PC-9 (cell line): Measurements from ENCODE around the gene MFAP2. TPM values are rescaled to one million over a fixed set of nuclear protein-coding genes. Genes with fewer than 3 reads are reported as not detected.
"Not testable (repeated sequence)": the region's sequence is repeated elsewhere in the genome, so short reads cannot be mapped to it uniquely, and the experiment has no call there.

Source experiments
- BruUV-seq: library from RNA; stranded (reverse); fragments of 400-500 nt; replicated peaks from 2 replicates; lab custom pipeline; 2021; lab: Mats Ljungman, UMichigan
- CTCF ChIA-PET: fragments of 300-600 bp; sonication (Branson Sonifier 250); formaldehyde crosslinking; loops from one replicate; lab custom pipeline; 2022; ENCODE audit warnings: antibody characterized with exemption; lab: Charles Lee
- POLR2A ChIA-PET: fragments of 300-600 bp; sonication (Branson Sonifier 250); formaldehyde crosslinking; loops from one replicate; lab custom pipeline; 2022; ENCODE audit warnings: antibody characterized with exemption; ENCODE audit not compliant: unreplicated experiment; lab: Charles Lee
- DNase-seq, 2 experiments: peaks; one replicate each; pipeline versions ENCODE4 v3.0.0 to v3.0.0-alpha.2; 2015 to 2022; ENCODE audit warnings: mixed read lengths in 1 of 2
- H2AFZ ChIP-seq: fragments of 200-600 bp; sonication (generic); 2 replicates; pipeline ENCODE4 v1.8.1; 2017; ENCODE audit warnings: antibody characterized with exemption
- H3F3A ChIP-seq: fragments of 200-600 bp; sonication (generic); 2 replicates; pipeline ENCODE4 v1.8.1; 2017; ENCODE audit warnings: antibody characterized with exemption, mild to moderate bottlenecking, low read depth; ENCODE audit not compliant: insufficient read depth
- H3K27ac ChIP-seq: fragments of 200-600 bp; sonication (generic); 2 replicates; pipeline ENCODE4 v1.6.1; 2016; ENCODE audit warnings: mixed run types
- H3K27me3 ChIP-seq: fragments of 200-600 bp; sonication (generic); 2 replicates; pipeline ENCODE4 v1.6.1; 2016; ENCODE audit warnings: low read depth, mixed run types; ENCODE audit not compliant: insufficient read depth
- H3K36me3 ChIP-seq: fragments of 200-600 bp; sonication (generic); 2 replicates; pipeline ENCODE4 v1.6.1; 2016; ENCODE audit warnings: low read depth, mixed run types
- H3K4me1 ChIP-seq: fragments of 200-600 bp; sonication (generic); replicated peaks from 2 replicates; pipeline ENCODE4 v1.6.1; 2016; ENCODE audit warnings: mixed run types; ENCODE audit not compliant: insufficient read depth
- H3K4me2 ChIP-seq: fragments of 200-600 bp; sonication (generic); 2 replicates; pipeline ENCODE4 v1.6.1; 2017; ENCODE audit warnings: mixed run types
- H3K4me3 ChIP-seq: fragments of 200-600 bp; sonication (generic); 2 replicates; pipeline ENCODE4 v1.6.1; 2016; ENCODE audit warnings: mixed run types
- H3K79me2 ChIP-seq: fragments of 200-600 bp; sonication (generic); 2 replicates; pipeline ENCODE4 v1.6.1; 2017; ENCODE audit warnings: low read depth, mixed run types
- H3K9me2 ChIP-seq: fragments of 200-600 bp; sonication (generic); 2 replicates; pipeline ENCODE4 v1.8.1; 2017; ENCODE audit warnings: mild to moderate bottlenecking; ENCODE audit not compliant: insufficient read depth
- H3K9me3 ChIP-seq: fragments of 200-600 bp; sonication (generic); 2 replicates; pipeline ENCODE4 v1.8.1; 2016; ENCODE audit warnings: low read depth; ENCODE audit not compliant: insufficient read depth
- H4K20me1 ChIP-seq: fragments of 200-600 bp; sonication (generic); 2 replicates; pipeline ENCODE4 v1.8.1; 2017; ENCODE audit not compliant: insufficient read depth
- CTCF ChIP-seq: fragments of 200-600 bp; sonication (generic); conservative IDR thresholded peaks from 2 replicates; pipeline ENCODE4 v1.6.1; 2017; ENCODE audit warnings: mixed run types, antibody characterized with exemption, mild to moderate bottlenecking, moderate library complexity
- EZH2 ChIP-seq: fragments of 200-600 bp; sonication (generic); IDR thresholded peaks from 2 replicates; pipeline ENCODE4 v1.8.0; 2017; ENCODE audit warnings: antibody characterized with exemption, low read depth
- intact Hi-C: fragments of 100-400 bp; cut with micrococcal nuclease; formaldehyde crosslinking; loops from one replicate; pipeline ENCODE4 v1.10.0; 2022; ENCODE audit not compliant: unreplicated experiment
- total RNA-seq: library from RNA; stranded (reverse); gene quantifications from 2 replicates; pipeline ENCODE4 v1.2.3, GENCODE V29; 2021

Gene MFAP2
- total RNA-seq, 1 experiment from 2014 or later, result 6.3 TPM

DNA sequence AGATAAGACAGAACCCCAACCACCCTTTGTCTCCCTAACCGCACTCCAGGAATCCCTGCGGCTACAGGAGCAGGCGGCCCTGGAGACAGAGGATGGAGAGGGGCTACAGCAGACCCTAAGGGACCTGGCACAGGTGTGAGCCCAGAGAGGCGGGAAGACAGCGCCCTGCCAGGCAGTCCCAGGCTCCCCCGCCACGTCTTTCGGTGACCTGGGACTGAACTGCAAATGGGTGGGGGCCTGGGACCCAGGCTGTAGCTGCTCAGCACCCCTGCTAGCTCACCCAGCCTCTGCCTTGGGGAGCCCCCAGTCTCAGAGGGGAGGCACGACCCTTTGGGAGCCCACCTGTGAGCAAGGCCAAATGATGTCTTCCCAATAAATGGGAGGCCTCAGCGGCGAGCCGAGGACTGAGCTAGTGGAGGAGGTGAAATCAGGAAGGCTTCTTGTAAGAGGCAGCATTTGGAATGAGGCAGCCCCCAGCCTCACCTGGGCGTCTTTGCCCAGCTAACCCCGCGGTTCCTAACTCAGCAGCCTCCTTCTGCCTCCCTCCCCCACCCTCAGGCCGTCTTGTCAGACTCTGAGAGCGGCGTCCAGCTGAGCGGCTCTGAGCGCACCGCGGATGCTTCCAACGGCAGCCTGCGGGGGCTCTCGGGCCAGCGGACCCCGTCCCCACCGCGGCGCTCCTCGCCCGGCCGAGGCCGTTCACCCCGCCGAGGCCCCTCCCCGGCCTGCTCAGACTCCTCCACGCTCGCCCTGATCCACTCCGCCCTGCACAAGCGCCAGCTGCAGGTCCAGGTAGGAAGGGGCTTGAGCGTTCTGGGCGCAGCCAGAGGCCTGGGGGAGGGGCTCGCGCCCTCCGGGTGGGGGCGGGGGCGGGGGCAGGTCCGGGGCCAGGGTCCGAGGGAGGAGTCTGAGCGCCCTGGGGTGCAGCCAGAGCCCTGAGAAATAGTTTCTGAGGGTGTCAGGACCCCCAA, 41.8 kb downstream of the MFAP2 start:
- intact Hi-C loops, result no loop called here
- ChIA-PET CTCF (no interaction called here), POLR2A (no interaction called here)
- BruUV-seq, result no TSS peak
- no peak overlapping the region for H3K27ac ChIP-seq
- no peak overlapping the region for H3K4me3 ChIP-seq
- H3K9me3 ChIP-seq, result no peaks in the 10 kb centered on the region
- H3K9me2 ChIP-seq, result no peaks in the 10 kb centered on the region
- H3F3A ChIP-seq, result no peaks in the 10 kb centered on the region
- no peak for DNase-seq
- H2AFZ ChIP-seq, result no peak overlapping the region
- H3K4me2 ChIP-seq, result no peak overlapping the region
- H3K79me2 ChIP-seq, result no peaks in the 10 kb centered on the region
- no peaks in the 10 kb centered on the region for H3K4me1 ChIP-seq
- TF ChIP-seq CTCF (no peak), EZH2 (no peak)
- no peaks in the 10 kb centered on the region for H3K36me3 ChIP-seq
- H3K27me3 ChIP-seq, result no peaks in the 10 kb centered on the region
- H4K20me1 ChIP-seq, result no peaks in the 10 kb centered on the region

DNA sequence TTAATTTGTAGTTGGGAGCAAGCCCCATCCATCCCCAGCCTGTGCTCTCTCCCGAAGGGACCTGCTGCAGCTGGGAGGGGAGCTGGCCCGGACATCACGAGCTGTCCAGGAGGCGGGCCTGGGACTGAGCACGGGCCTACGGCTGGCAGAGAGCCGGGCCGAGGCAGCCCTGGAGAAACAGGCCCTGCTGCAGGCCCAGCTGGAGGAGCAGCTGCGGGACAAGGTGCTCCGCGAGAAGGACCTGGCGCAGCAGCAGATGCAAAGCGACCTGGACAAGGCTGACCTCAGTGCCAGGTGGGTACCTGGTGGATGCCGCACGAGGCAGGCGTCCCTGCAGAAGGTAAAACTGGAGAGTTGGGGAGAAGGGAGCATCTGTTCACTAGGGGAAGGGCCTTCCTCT, 43.8 kb downstream of the MFAP2 start:
- H3K4me3 ChIP-seq, BruUV-seq, H3K9me3 ChIP-seq, DNase-seq, H3K27ac ChIP-seq, H3K4me1 ChIP-seq, H3K36me3 ChIP-seq, H3K79me2 ChIP-seq, H3K9me2 ChIP-seq, H3K27me3 ChIP-seq, CTCF ChIA-PET, H2AFZ ChIP-seq, H3F3A ChIP-seq, intact Hi-C loops, H3K4me2 ChIP-seq, H4K20me1 ChIP-seq, POLR2A ChIA-PET: not testable (repeated sequence)

GRCh38 chr1:16933945-16934344, 46.5 kb downstream of the MFAP2 start:
- DNase-seq, H3K4me3 ChIP-seq, H3K36me3 ChIP-seq, H3K4me1 ChIP-seq, H4K20me1 ChIP-seq, H3K9me2 ChIP-seq, H2AFZ ChIP-seq, H3K27me3 ChIP-seq, H3K9me3 ChIP-seq, H3K27ac ChIP-seq, intact Hi-C loops, H3K79me2 ChIP-seq, H3K4me2 ChIP-seq, CTCF ChIA-PET, H3F3A ChIP-seq, BruUV-seq: not testable (repeated sequence)
- POLR2A ChIA-PET, result interaction anchor here (0.6 kb wide), 1 partner anchor 21 kb away, joined by 3 read pairs; no protein-coding TSS in a partner anchor

DNA sequence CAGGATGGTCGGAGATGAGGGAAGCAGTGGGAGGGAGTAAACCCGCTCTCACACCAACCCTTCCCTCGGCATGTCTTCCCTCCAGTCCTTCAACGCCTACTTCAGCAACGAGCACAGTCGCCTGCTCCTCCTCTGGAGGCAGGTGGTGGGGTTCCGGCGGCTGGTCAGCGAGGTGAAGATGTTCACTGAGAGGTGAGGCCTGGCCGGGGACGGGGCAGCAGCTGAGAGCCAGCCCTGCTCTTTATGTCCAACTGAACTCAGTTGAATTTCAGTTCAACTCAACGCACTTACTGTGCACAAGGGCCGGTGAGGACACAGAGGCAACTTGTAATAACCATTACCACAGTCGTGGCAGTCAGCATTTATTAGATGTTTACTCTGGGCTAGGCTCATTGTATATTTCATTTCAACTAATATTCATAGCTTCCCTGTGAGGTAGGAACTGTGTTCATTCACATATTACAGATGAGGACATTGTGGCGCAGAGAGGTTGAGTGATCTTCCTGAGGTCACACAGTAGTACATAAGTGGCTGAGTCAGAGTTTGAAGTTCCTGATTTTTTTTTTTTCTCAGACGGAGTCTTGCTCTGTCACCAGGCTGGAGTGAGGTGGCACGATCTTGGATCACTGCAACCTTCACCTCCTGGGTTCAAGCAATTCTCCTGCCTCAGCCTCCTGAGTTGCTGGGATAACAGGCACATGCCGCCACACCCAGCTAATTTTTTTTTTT, 49.0 kb downstream of the MFAP2 start:
- H2AFZ ChIP-seq, H3F3A ChIP-seq, DNase-seq, H3K9me2 ChIP-seq, CTCF ChIA-PET, H4K20me1 ChIP-seq, H3K79me2 ChIP-seq, H3K4me1 ChIP-seq, H3K27me3 ChIP-seq, H3K4me3 ChIP-seq, H3K9me3 ChIP-seq, H3K4me2 ChIP-seq, POLR2A ChIA-PET, H3K27ac ChIP-seq, intact Hi-C loops, BruUV-seq, H3K36me3 ChIP-seq: not testable (repeated sequence)

GRCh38 chr1:16929146-16930041, 51.0 kb downstream of the MFAP2 start:
- H3K4me3 ChIP-seq, H3K27ac ChIP-seq, H3K4me1 ChIP-seq, H3K4me2 ChIP-seq, H3K79me2 ChIP-seq, intact Hi-C loops, H2AFZ ChIP-seq, POLR2A ChIA-PET, BruUV-seq, DNase-seq, H3F3A ChIP-seq, H3K9me3 ChIP-seq, H3K9me2 ChIP-seq, H4K20me1 ChIP-seq, H3K27me3 ChIP-seq, H3K36me3 ChIP-seq: not testable (repeated sequence)
- CTCF ChIA-PET, result interaction anchor here (0.7 kb wide), 1 partner anchor 22 kb away, joined by 4 read pairs; no protein-coding TSS in a partner anchor
